Heart left ventricle (tissue), 13 donors: ENCODE data around the gene AAGAB.

Experiments
- CTCF ChIP-seq, 12 donors: fragments of 200-600 bp; sonication (generic) in 4 of 12; IDR thresholded peaks; one replicate each; pipeline versions ENCODE4 v1.5.0 to v1.8.0; 2018 to 2022; ENCODE audit warnings: antibody characterized with exemption in 12 of 12, mild to moderate bottlenecking in 5 of 12
- POLR2A ChIP-seq, 2 donors: fragments of 450-650 bp; IDR thresholded peaks; one replicate each; pipeline ENCODE4 v1.6.1; 2017; ENCODE audit warnings: antibody characterized with exemption in 2 of 2, mild to moderate bottlenecking in 2 of 2, moderate library complexity in 2 of 2
- donor health status: ischemic (EF 13 %, LVEDD 7.1; RV severe dilation, severe dysfunction).
- donor health status: DM: no; HTN: yes; CAD: no.
- donor health status: DM: no; HTN: no; CAD: no.
- donor health status: ischemic (EF 25% LVEDD 6.9; RV normal size, moderate dysfunction).
- donor health status: ischemic (EF 25% LVEDD 5.7; RV mildly dilated, moderate dysfunction).
- donor health status: ischemic (EF 35%, LVEDD 5.7; RV mildly dilated, moderate dysfunction).
- donor health status: nonischemic (EF 11% LVEDD 7.7; RV severe dilation, severe dysfunction).
- donor health status: DM: yes; HTN: yes; CAD: no.
- donor health status: PGD.
- donor health status: ischemic (EF 29% LVEDD 5.4; RV normal size, mild dysfunction).
- donor health status: nonischemic (EF 23%, LVEDD 6.1; RV moderate dilation, normal function).

DNA sequence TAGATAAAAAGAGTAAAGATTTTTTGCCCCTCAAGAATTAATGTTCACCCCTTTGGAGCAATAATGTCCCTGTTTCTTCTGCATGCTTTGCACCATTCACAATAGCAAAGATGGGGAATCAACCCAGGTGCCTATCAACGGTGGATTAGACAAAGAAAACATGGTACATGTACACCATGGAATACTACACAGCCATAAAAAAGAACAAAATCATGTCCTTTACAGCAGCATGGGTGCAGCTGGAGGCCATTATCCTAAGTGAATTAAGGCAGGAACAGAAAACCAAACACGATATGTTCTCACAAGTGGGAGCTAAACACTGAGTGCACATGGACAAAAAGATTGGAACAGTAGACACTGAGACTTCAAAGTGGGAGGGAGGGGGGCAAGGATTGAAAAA, 35.2 kb downstream of the AAGAB start:
- TF ChIP-seq CTCF (IDR thresholded peaks at IDR 0.05) (no peak), POLR2A (IDR thresholded peaks at IDR 0.05) (no peak)
